ENCODE measurements around the gene PYHIN1.

DNA sequence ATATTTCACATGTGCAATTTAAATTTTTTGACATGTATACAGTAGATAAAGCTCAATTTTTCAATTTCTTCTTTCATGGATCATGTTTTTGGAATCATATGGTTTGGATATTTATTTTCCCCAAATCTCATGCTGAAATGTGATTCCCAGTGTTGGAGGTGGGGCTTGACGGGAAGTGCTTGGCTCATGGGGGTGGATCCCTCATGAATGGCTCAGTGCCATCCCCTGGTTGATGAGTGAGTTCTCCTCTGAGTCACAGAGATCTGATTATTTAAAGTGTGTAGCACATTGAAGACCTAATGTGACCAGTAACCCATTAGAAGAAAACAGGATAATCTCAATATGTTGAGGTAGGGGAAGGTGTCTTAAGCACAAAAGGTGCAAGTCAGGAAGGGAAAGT is 69.3 kb downstream of the PYHIN1 start:
- no peak for TF ChIP-seq POLR2A (IDR thresholded peaks at IDR 0.05)
- TF ChIP-seq POLR2AphosphoS5 (IDR thresholded peaks at IDR 0.05): peak; percentile 49 to 95 (median 84)
- TF ChIP-seq, protein P1, sequence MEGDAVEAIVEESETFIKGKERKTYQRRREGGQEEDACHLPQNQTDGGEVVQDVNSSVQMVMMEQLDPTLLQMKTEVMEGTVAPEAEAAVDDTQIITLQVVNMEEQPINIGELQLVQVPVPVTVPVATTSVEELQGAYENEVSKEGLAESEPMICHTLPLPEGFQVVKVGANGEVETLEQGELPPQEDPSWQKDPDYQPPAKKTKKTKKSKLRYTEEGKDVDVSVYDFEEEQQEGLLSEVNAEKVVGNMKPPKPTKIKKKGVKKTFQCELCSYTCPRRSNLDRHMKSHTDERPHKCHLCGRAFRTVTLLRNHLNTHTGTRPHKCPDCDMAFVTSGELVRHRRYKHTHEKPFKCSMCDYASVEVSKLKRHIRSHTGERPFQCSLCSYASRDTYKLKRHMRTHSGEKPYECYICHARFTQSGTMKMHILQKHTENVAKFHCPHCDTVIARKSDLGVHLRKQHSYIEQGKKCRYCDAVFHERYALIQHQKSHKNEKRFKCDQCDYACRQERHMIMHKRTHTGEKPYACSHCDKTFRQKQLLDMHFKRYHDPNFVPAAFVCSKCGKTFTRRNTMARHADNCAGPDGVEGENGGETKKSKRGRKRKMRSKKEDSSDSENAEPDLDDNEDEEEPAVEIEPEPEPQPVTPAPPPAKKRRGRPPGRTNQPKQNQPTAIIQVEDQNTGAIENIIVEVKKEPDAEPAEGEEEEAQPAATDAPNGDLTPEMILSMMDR (IDR thresholded peaks at IDR 0.05): no peak
